ENCODE measurements around the gene STARD13.

DNA sequence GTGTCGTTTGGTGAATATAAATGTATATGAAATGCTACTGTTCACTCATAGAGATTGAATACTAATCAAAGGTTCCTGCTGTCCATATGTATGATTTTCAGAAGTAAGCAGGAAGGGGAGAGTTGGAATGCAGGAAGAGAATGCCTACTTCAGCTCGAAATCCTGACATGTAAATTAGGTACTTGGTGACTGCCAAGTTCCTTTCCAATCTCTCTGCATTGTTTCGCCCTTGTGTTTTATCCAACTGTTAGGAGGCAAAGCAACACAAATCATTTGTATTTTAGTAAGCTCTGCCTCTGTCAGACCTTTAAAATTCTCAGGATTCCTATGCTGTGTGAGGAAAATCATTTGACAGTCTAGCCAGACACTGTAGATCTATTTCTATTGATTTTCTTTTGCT, 9.0 kb downstream of the STARD13 start:
- TF ChIP-seq, protein P1, sequence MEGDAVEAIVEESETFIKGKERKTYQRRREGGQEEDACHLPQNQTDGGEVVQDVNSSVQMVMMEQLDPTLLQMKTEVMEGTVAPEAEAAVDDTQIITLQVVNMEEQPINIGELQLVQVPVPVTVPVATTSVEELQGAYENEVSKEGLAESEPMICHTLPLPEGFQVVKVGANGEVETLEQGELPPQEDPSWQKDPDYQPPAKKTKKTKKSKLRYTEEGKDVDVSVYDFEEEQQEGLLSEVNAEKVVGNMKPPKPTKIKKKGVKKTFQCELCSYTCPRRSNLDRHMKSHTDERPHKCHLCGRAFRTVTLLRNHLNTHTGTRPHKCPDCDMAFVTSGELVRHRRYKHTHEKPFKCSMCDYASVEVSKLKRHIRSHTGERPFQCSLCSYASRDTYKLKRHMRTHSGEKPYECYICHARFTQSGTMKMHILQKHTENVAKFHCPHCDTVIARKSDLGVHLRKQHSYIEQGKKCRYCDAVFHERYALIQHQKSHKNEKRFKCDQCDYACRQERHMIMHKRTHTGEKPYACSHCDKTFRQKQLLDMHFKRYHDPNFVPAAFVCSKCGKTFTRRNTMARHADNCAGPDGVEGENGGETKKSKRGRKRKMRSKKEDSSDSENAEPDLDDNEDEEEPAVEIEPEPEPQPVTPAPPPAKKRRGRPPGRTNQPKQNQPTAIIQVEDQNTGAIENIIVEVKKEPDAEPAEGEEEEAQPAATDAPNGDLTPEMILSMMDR (IDR thresholded peaks at IDR 0.05) = no peak
- no peak for TF ChIP-seq POLR2A (IDR thresholded peaks at IDR 0.05)
